Vagina (tissue), 2 donors: ENCODE results near the gene PRKCE.

Experiments used
- POLR2A ChIP-seq, 2 donors: fragments of 450-650 bp; IDR thresholded peaks; one replicate each; pipeline ENCODE4 v1.6.1; 2017; ENCODE audit warnings: antibody characterized with exemption in 2 of 2, mild to moderate bottlenecking in 2 of 2, moderate library complexity in 2 of 2
- POLR2AphosphoS5 ChIP-seq, 2 donors: sonication (generic); formaldehyde crosslinking; IDR thresholded peaks; one replicate each; pipeline ENCODE4 v1.9.0; 2017; ENCODE audit warnings: antibody characterized with exemption in 2 of 2, mild to moderate bottlenecking in 2 of 2, low read depth in 1 of 2; ENCODE audit not compliant: insufficient read depth in 1 of 2
- TF ChIP-seq, protein P1 (sequence below), 3 experiments: fragments of 450-650 bp in 2 of 3; fragments of 200-600 bp in 1 of 3; sonication (generic) in 1 of 3; IDR thresholded peaks; one replicate each; pipeline ENCODE4 v1.5.1; 2017 to 2019; ENCODE audit warnings: antibody characterized with exemption in 3 of 3, mild to moderate bottlenecking in 2 of 3, moderate library complexity in 2 of 3

DNA sequence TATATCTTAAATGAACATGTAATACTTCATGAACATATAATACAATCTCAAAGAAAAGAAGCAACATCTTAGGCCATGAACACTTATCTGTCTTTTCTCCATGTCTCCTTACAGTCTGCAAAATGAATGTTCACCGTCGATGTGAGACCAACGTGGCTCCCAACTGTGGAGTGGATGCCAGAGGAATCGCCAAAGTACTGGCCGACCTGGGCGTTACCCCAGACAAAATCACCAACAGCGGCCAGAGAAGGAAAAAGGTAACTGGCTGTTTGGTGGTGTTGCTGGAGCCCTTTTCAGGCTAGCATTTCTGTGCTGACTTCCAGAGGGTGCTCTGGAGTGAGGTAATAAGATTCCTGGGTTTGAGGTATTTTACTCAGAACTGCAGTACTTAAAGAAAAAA, 349.8 kb downstream of the PRKCE start:
- TF ChIP-seq, protein P1, sequence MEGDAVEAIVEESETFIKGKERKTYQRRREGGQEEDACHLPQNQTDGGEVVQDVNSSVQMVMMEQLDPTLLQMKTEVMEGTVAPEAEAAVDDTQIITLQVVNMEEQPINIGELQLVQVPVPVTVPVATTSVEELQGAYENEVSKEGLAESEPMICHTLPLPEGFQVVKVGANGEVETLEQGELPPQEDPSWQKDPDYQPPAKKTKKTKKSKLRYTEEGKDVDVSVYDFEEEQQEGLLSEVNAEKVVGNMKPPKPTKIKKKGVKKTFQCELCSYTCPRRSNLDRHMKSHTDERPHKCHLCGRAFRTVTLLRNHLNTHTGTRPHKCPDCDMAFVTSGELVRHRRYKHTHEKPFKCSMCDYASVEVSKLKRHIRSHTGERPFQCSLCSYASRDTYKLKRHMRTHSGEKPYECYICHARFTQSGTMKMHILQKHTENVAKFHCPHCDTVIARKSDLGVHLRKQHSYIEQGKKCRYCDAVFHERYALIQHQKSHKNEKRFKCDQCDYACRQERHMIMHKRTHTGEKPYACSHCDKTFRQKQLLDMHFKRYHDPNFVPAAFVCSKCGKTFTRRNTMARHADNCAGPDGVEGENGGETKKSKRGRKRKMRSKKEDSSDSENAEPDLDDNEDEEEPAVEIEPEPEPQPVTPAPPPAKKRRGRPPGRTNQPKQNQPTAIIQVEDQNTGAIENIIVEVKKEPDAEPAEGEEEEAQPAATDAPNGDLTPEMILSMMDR (IDR thresholded peaks at IDR 0.05), result no peak
- TF ChIP-seq POLR2A (IDR thresholded peaks at IDR 0.05) (no peak), POLR2AphosphoS5 (IDR thresholded peaks at IDR 0.05; ENCODE audit: insufficient read depth in 1 of 2, low read depth in 1 of 2) (no peak)
